Activated CD4-positive, alpha-beta T cell treated with anti-CD3 and anti-CD28 coated beads, Interleukin-2, amount 10 ng/mL, durations not matched to agents 7 days and 5 days (primary cell): ENCODE results near the gene C1QL2. TPM values are rescaled to one million over a fixed set of nuclear protein-coding genes. Genes with fewer than 3 reads are reported as not detected.

Experiments
- total RNA-seq, 2 experiments: library from RNA; stranded (reverse); gene quantifications; one replicate each; pipeline ENCODE4 v1.2.3, GENCODE V29; 2021

C1QL2 gene
- total RNA-seq, 2 experiments from 2014 or later: not detected

Other genes starting within 250 kb of the C1QL2 start
- gene MARCO, start 216.6 kb downstream of the C1QL2 start, total RNA-seq: not detected
- gene STEAP3, start 65.1 kb upstream of the C1QL2 start, total RNA-seq: under 1 TPM in 1 of 2 experiments, not detected in 1; 0.06 TPM
- gene C2orf76, start 208.1 kb upstream of the C1QL2 start, total RNA-seq: 1 to 10 TPM; 5.4 to 6.2 TPM
- 100 to 1,000 TPM; 130 to 136 TPM for gene DBI, start 208.2 kb upstream of the C1QL2 start, total RNA-seq